ENCODE data around the gene ABCC9. TPM values are rescaled to one million over a fixed set of nuclear protein-coding genes. Genes with fewer than 3 reads are reported as not detected.
A peak's percentile ranks its signal among the peaks of the same experiment; 100 is the strongest.

Gene ABCC9
- total RNA-seq, 6 donors from 2014 or later: 9.4 to 23.4 (median 15.1) TPM

DNA sequence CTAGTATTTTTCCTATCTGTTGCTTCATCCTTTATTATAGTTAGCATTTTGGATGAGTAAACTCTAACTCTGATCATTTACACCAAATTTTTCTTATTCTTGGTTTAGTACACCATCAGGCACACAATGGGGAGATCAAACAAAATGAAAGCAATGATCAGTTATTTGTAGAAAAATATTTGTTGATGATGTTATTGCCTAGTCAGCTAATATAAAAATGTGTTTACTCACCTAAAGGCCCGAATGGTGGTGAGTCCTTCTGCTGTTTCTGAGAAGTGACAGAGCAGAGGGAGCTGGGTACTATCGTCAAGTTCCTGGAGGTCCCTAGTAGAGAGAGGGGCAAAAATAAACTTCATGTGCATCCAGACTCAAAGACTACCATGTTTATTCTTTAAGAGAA, 103.4 kb downstream of the ABCC9 start:
- ATAC-seq (ENCODE audit: low FRiP score in 2 of 2): no peak
- no peaks in the 10 kb centered on the region for H3K4me1 ChIP-seq
- no peaks in the 10 kb centered on the region for H3K9me3 ChIP-seq
- TF ChIP-seq POLR2A (IDR thresholded peaks at IDR 0.05): no peak
- TF ChIP-seq POLR2AphosphoS5 (IDR thresholded peaks at IDR 0.05): no peak
- TF ChIP-seq, protein P1, sequence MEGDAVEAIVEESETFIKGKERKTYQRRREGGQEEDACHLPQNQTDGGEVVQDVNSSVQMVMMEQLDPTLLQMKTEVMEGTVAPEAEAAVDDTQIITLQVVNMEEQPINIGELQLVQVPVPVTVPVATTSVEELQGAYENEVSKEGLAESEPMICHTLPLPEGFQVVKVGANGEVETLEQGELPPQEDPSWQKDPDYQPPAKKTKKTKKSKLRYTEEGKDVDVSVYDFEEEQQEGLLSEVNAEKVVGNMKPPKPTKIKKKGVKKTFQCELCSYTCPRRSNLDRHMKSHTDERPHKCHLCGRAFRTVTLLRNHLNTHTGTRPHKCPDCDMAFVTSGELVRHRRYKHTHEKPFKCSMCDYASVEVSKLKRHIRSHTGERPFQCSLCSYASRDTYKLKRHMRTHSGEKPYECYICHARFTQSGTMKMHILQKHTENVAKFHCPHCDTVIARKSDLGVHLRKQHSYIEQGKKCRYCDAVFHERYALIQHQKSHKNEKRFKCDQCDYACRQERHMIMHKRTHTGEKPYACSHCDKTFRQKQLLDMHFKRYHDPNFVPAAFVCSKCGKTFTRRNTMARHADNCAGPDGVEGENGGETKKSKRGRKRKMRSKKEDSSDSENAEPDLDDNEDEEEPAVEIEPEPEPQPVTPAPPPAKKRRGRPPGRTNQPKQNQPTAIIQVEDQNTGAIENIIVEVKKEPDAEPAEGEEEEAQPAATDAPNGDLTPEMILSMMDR (IDR thresholded peaks at IDR 0.05): no peak
- TF ChIP-seq EP300 (IDR thresholded peaks at IDR 0.05): no peak
- DNase-seq: no peak
- H3K27me3 ChIP-seq: no peaks in the 10 kb centered on the region
- H3K27ac ChIP-seq: no peak overlapping the region
- 83 to 87% methylated on average over 2 of the region's 2 CpGs for WGBS, 2 donors
- no peak overlapping the region for H3K4me3 ChIP-seq
- H3K36me3 ChIP-seq: no peaks in the 10 kb centered on the region

DNA sequence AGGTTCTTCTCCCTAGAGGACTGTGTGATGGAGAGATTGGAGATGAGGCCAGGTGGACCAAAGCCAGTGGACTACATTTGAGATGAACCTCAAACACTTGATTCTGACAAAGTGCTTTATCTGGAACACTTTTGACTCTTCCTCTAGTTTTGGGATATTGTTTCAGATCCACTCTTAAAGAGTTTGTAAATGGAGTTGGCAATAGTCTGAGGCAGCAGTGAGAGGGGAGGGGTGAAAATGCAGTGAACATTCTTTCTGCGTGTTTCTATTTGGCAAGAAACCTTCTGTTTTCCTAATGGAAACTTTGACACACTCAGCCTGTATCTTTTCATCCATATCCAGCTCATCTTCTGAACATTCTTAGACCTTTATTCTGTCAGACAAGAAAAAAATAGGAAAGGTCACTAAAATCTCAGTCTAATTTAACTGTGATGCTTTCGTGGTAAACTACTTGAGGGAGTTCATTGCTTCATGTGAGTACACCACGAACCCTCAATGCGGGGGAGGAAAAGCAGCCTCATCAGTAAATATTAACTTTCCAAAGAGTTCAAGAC, 109.4 kb downstream of the ABCC9 start:
- Histone ChIP-seq H3K36me3 (no peaks in the 10 kb centered on the region), H3K27ac (peak overlapping the region in 2 of 4 donors; percentile 51 to 59), H3K4me1 (peaks cover 0 to 9% (median 3%) of the 10 kb centered on the region in 4 donors), H3K9me3 (no peaks in the 10 kb centered on the region), H3K4me3 (no peak overlapping the region), H3K27me3 (no peaks in the 10 kb centered on the region)
- DNase-seq (no peak), ATAC-seq (ENCODE audit: low FRiP score in 2 of 2) (peak in 1 of 2 donors; percentile 90)
- 60 to 61% methylated on average over 4 of the region's 4 CpGs for WGBS, 2 donors
- no peak for TF ChIP-seq POLR2AphosphoS5 (IDR thresholded peaks at IDR 0.05)
- TF ChIP-seq POLR2A (IDR thresholded peaks at IDR 0.05): no peak
- TF ChIP-seq, protein P1 (IDR thresholded peaks at IDR 0.05): no peak

DNA sequence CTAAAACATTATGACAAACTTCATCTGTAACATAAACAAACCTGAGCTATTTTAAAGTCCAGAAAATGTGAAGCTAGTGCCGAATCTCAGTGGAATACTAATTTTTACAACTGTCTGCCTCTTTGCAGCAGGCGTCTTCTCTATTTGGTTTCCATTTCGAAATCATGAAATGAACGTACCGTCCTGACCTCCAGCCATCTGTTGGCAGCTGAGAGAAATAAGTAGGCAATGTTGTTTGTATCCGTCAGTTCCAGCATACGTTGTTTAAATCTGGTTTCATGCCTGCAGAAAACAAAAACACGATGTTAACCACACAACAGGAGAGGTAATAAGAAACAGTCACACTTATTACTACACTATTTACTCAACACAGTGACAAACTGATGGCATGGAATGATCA, 112.4 kb downstream of the ABCC9 start:
- Histone ChIP-seq H3K4me3 (no peak overlapping the region), H3K27ac (peak overlapping the region in 3 of 4 donors; percentile 36 to 62 (median 46)), H3K36me3 (no peaks in the 10 kb centered on the region), H3K9me3 (no peaks in the 10 kb centered on the region), H3K27me3 (no peaks in the 10 kb centered on the region), H3K4me1 (peaks cover 0 to 9% (median 5%) of the 10 kb centered on the region in 4 donors)
- ATAC-seq (ENCODE audit: low FRiP score in 2 of 2) (peak in 1 of 2 donors; percentile 16), DNase-seq (peak in 1 of 2 donors; percentile 25)
- 36 to 59% methylated on average over 8 of the region's 8 CpGs for WGBS, 2 donors
- TF ChIP-seq POLR2A (IDR thresholded peaks at IDR 0.05): no peak
- TF ChIP-seq EP300 (IDR thresholded peaks at IDR 0.05): peak in 1 of 4 donors; percentile 68

- no peak for TF ChIP-seq POLR2AphosphoS5 (IDR thresholded peaks at IDR 0.05)
- TF ChIP-seq, protein P1 (IDR thresholded peaks at IDR 0.05): no peak
- no peak for DNase-seq
- Histone ChIP-seq H3K36me3 (no peaks in the 10 kb centered on the region), H3K27me3 (no peaks in the 10 kb centered on the region), H3K4me3 (no peak overlapping the region), H3K4me1 (peaks cover 0 to 9% (median 5%) of the 10 kb centered on the region in 4 donors), H3K9me3 (no peaks in the 10 kb centered on the region), H3K27ac (peak overlapping the region in 3 of 4 donors; percentile 36 to 62 (median 46))
- no peak for ATAC-seq (ENCODE audit: low FRiP score in 2 of 2)
- WGBS, 2 donors: 74 to 79% methylated on average over 4 of the region's 4 CpGs
These were observed 113.0 kb downstream of the ABCC9 start for GRCh38 chr12:21828136-21828775.

- H3K4me3 ChIP-seq: no peak overlapping the region
- no peaks in the 10 kb centered on the region for H3K36me3 ChIP-seq
- H3K9me3 ChIP-seq: no peaks in the 10 kb centered on the region
- no peaks in the 10 kb centered on the region for H3K27me3 ChIP-seq
- H3K27ac ChIP-seq: peak overlapping the region in 1 of 4 donors; percentile 6
- 29 to 35% methylated on average over 3 of the region's 3 CpGs for WGBS, 2 donors
- DNase-seq (no peak), ATAC-seq (ENCODE audit: low FRiP score in 2 of 2) (peak in 1 of 2 donors; percentile 7)
- peaks cover 0 to 9% (median 5%) of the 10 kb centered on the region in 4 donors for H3K4me1 ChIP-seq
- TF ChIP-seq POLR2A (IDR thresholded peaks at IDR 0.05) (no peak), POLR2AphosphoS5 (IDR thresholded peaks at IDR 0.05) (no peak), EP300 (IDR thresholded peaks at IDR 0.05) (no peak)
- TF ChIP-seq, protein P1 (IDR thresholded peaks at IDR 0.05): no peak
These were observed 114.1 kb downstream of the ABCC9 start for GRCh38 chr12:21827083-21827482.
